HUES6 (cell line): ENCODE measurements around the gene ORMDL1.

Experiments used
- H3K27ac ChIP-seq: 2 replicates; pipeline ENCODE4 v1.7.0; 2013; ENCODE audit warnings: low read depth, mild to moderate bottlenecking, low read length, inconsistent platforms
- H3K27me3 ChIP-seq: 2 replicates; pipeline ENCODE4 v1.6.1; 2013; ENCODE audit warnings: low read length; ENCODE audit not compliant: control insufficient read depth, insufficient read depth
- H3K36me3 ChIP-seq: 2 replicates; pipeline ENCODE4 v1.6.1; 2013; ENCODE audit warnings: low read length; ENCODE audit not compliant: control insufficient read depth, insufficient read depth
- H3K4me1 ChIP-seq: 2 replicates; pipeline ENCODE4 v1.6.1; 2013; ENCODE audit warnings: low read length; ENCODE audit not compliant: control insufficient read depth, insufficient read depth
- H3K4me3 ChIP-seq: 2 replicates; pipeline ENCODE4 v1.5.1; 2013; ENCODE audit warnings: low read depth, low read length
- H3K9ac ChIP-seq: one replicate; pipeline ENCODE4 v1.6.1; 2013; ENCODE audit warnings: mild to moderate bottlenecking, low read length
- H3K9me3 ChIP-seq: 2 replicates; pipeline ENCODE4 v1.6.1; 2013; ENCODE audit warnings: low read depth, low read length; ENCODE audit not compliant: control insufficient read depth, insufficient read depth

ORMDL1 gene

GRCh38 chr2:189802396-189802912 is 18.3 kb upstream of the ORMDL1 start:
- Histone ChIP-seq H3K27ac (no peak overlapping the region), H3K4me1 (no peaks in the 10 kb centered on the region), H3K27me3 (no peaks in the 10 kb centered on the region), H3K4me3 (no peak overlapping the region), H3K9ac (no peak overlapping the region), H3K36me3 (peaks cover 66% of the 10 kb centered on the region), H3K9me3 (no peaks in the 10 kb centered on the region)

- Histone ChIP-seq H3K27ac (no peak overlapping the region), H3K9me3 (no peaks in the 10 kb centered on the region), H3K36me3 (peaks cover 76% of the 10 kb centered on the region), H3K27me3 (no peaks in the 10 kb centered on the region), H3K9ac (no peak overlapping the region), H3K4me3 (no peak overlapping the region), H3K4me1 (no peaks in the 10 kb centered on the region)
Measured at GRCh38 chr2:189799531-189799930, 15.4 kb upstream of the ORMDL1 start.

DNA sequence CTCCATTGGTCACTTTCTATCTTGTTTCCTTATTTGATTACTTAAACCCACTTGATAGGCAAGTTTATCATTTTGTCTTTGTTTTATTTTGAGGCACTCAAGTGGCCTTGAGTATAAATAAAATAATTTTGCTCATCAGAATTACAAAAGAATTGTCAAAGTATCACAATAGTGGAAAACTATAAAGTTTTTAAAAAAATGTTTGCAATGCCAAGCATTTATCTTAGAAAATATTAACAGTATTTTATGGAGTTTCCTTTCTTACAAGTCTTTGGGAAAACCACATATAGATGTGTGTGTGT is 14.8 kb upstream of the ORMDL1 start:
- H3K27ac ChIP-seq: no peak overlapping the region
- no peak overlapping the region for H3K4me3 ChIP-seq

GRCh38 chr2:189798312-189799029 is 14.3 kb upstream of the ORMDL1 start:
- no peak overlapping the region for H3K9ac ChIP-seq
- no peak overlapping the region for H3K4me3 ChIP-seq
- no peak overlapping the region for H3K27ac ChIP-seq
- H3K9me3 ChIP-seq: no peaks in the 10 kb centered on the region
- H3K27me3 ChIP-seq: no peaks in the 10 kb centered on the region
- H3K4me1 ChIP-seq: no peaks in the 10 kb centered on the region
- H3K36me3 ChIP-seq: peaks cover 80% of the 10 kb centered on the region

More for the DNA sequence above, 14.8 kb upstream of the ORMDL1 start:
- Histone ChIP-seq H3K27me3 (no peaks in the 10 kb centered on the region), H3K36me3 (peaks cover 76% of the 10 kb centered on the region), H3K4me1 (no peaks in the 10 kb centered on the region), H3K9me3 (no peaks in the 10 kb centered on the region), H3K9ac (no peak overlapping the region)

GRCh38 chr2:189797902-189798301 is 13.8 kb upstream of the ORMDL1 start:
- no peak overlapping the region for H3K9ac ChIP-seq
- H3K4me3 ChIP-seq: no peak overlapping the region
- no peaks in the 10 kb centered on the region for H3K4me1 ChIP-seq
- peaks cover 82% of the 10 kb centered on the region for H3K36me3 ChIP-seq
- H3K27me3 ChIP-seq: no peaks in the 10 kb centered on the region
- H3K27ac ChIP-seq: no peak overlapping the region
- no peaks in the 10 kb centered on the region for H3K9me3 ChIP-seq

GRCh38 chr2:189794310-189794709 is 10.2 kb upstream of the ORMDL1 start:
- Histone ChIP-seq H3K4me1 (no peaks in the 10 kb centered on the region), H3K27me3 (no peaks in the 10 kb centered on the region), H3K27ac (no peak overlapping the region), H3K9me3 (no peaks in the 10 kb centered on the region), H3K9ac (no peak overlapping the region), H3K4me3 (no peak overlapping the region), H3K36me3 (peaks cover 81% of the 10 kb centered on the region)

GRCh38 chr2:189791338-189792042 is 7.4 kb upstream of the ORMDL1 start:
- Histone ChIP-seq H3K27me3 (no peaks in the 10 kb centered on the region), H3K9ac (no peak overlapping the region), H3K9me3 (no peaks in the 10 kb centered on the region), H3K27ac (no peak overlapping the region), H3K4me3 (no peak overlapping the region), H3K36me3 (peaks cover 62% of the 10 kb centered on the region), H3K4me1 (no peaks in the 10 kb centered on the region)

GRCh38 chr2:189783451-189783926 is 650 bp downstream of the ORMDL1 start:
- H3K4me1 ChIP-seq: peaks cover 7% of the 10 kb centered on the region; the same call in 1 of the 2 replicates
- peaks cover 47% of the 10 kb centered on the region for H3K36me3 ChIP-seq
- H3K27me3 ChIP-seq: no peaks in the 10 kb centered on the region
- H3K27ac ChIP-seq: peak overlapping the region; percentile 88
- H3K9me3 ChIP-seq: no peaks in the 10 kb centered on the region
- peak overlapping the region; percentile 91 for H3K4me3 ChIP-seq
- peak overlapping the region; percentile 89 for H3K9ac ChIP-seq

DNA sequence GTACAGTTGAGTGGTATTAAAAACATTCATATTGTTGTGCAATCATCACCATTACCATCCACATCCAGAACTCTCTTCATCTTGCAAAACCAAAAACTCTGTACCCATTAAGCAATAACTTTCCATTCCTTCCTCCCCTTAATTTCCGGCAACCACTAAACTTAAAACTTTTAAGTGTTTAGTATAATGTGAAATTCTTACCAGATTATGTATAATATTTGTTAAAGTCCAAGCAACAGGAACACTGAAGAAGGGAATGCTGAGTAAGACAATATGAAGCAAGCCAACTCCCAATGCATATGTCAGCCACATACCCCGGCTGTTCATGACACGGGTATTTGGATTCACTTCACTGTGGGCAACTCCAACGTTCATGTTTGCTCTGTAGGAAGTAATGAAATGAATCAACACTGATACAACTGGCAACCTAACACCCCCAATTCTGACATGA is 1.9 kb downstream of the ORMDL1 start:
- H3K27ac ChIP-seq: no peak overlapping the region
- H3K36me3 ChIP-seq: peaks cover 53% of the 10 kb centered on the region
- H3K27me3 ChIP-seq: no peaks in the 10 kb centered on the region
- no peaks in the 10 kb centered on the region for H3K9me3 ChIP-seq
- peaks cover 7% of the 10 kb centered on the region; the same call in 1 of the 2 replicates for H3K4me1 ChIP-seq
- peak overlapping the region; percentile 91 for H3K4me3 ChIP-seq
- H3K9ac ChIP-seq: no peak overlapping the region

DNA sequence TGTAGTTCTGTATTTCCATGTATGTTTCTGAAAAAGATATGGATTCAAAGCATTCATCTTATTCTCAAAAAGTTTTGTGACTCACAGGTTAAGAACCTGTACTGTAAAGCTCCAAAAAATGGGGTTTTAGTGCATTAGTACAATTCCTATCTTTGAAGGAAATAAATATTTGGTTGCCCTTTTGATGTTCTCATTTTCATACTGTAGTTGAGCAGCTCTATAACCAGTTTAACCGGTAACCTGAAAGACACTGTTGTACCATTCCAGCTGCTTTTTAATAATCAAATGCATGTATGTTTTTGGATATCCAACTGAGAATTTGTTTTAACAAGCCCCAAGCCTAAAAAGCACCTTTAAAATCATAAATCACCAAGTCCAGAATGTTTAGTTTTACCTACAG is 11.9 kb downstream of the ORMDL1 start:
- Histone ChIP-seq H3K27ac (no peak overlapping the region), H3K36me3 (peaks cover 77% of the 10 kb centered on the region), H3K9ac (no peak overlapping the region), H3K4me3 (no peak overlapping the region), H3K9me3 (no peaks in the 10 kb centered on the region), H3K4me1 (no peaks in the 10 kb centered on the region), H3K27me3 (no peaks in the 10 kb centered on the region)
